ENCODE data around the gene E2F1. TPM values are rescaled to one million over a fixed set of nuclear protein-coding genes. Genes with fewer than 3 reads are reported as not detected.

E2F1 gene
- total and polyA plus RNA-seq, 2 donors (not counting 3 experiments of a cell fraction or from before 2014, with no cell fraction given) = 20.7 to 29.6 TPM

DNA sequence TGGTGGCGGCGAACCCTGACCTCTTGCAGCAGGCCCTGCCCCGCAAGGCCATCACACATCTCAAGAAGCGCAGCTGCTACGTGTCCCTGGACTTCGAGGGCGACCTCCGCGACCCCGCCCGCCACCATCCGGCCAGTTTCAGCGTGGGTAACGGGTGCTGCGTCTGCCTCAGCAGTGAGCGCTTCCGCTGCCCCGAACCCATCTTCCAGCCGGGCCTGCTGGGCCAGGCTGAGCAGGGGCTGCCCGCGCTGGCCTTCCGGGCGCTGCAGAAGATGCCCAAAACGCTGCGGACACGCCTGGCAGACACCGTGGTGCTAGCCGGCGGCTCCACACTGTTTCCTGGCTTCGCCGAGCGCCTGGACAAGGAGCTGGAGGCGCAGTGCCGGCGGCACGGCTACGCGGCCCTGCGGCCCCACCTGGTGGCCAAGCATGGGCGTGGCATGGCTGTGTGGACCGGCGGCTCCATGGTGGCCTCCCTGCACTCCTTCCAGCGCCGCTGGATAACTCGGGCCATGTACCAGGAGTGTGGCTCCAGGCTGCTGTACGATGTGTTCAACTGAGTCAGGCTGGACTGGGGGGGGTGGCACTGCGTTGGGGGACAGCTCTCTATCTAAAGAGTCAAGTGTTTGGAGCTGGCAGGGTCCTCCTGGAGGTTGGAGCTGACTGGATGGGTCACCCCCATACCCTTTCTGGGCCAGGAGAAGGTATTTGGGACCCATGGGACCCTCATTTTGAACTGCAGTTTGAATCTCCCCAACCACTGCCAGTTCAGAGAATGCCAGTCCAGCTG, 18.3 kb downstream of the E2F1 start:
- intact Hi-C loops (cut with micrococcal nuclease) (loop anchor here (1.0 to 10.0 kb wide), 5 partner anchors 19 to 461 kb away; partner anchors contain the start of genes E2F1 and RALY), dilution Hi-C loops (cut with MboI; ENCODE audit: extremely low pct_ligation_motif_present, low sequenced_read_pairs) (no loop called here)
- no peak overlapping the region for H3K9ac ChIP-seq (replicated peaks; ENCODE audit: extremely low read depth, insufficient read depth, low read length)
- no peaks in the 10 kb centered on the region for H3K9me3 ChIP-seq (replicated peaks; ENCODE audit: control insufficient read depth, insufficient read depth, low read length)
- FAIRE-seq = peak; percentile 77
- H4K20me1 ChIP-seq (replicated peaks; ENCODE audit: control insufficient read depth, extremely low read depth, insufficient read depth, low read length) = no peaks in the 10 kb centered on the region
- TF ChIP-seq JUN (IDR thresholded peaks at IDR 0.05; ENCODE audit: borderline replicate concordance, insufficient read depth, insufficient read length, low read depth) = no peak
- TF ChIP-seq POLR2AphosphoS5 (IDR thresholded peaks at IDR 0.05; ENCODE audit: insufficient read depth, low read depth, low read length) = peak; percentile 60
- no peak for TF ChIP-seq POLR2A (IDR thresholded peaks at IDR 0.05; ENCODE audit: low read depth, low read length)
- TF ChIP-seq GATA2 (IDR thresholded peaks at IDR 0.05; ENCODE audit: insufficient read depth, insufficient read length, low read depth, low read length) = no peak
- TF ChIP-seq MAX (IDR thresholded peaks at IDR 0.05; ENCODE audit: insufficient read depth, insufficient read length) = no peak
- TF ChIP-seq FOS (IDR thresholded peaks at IDR 0.05; ENCODE audit: borderline replicate concordance, insufficient read depth, low read length) = no peak
- TF ChIP-seq, protein P1, sequence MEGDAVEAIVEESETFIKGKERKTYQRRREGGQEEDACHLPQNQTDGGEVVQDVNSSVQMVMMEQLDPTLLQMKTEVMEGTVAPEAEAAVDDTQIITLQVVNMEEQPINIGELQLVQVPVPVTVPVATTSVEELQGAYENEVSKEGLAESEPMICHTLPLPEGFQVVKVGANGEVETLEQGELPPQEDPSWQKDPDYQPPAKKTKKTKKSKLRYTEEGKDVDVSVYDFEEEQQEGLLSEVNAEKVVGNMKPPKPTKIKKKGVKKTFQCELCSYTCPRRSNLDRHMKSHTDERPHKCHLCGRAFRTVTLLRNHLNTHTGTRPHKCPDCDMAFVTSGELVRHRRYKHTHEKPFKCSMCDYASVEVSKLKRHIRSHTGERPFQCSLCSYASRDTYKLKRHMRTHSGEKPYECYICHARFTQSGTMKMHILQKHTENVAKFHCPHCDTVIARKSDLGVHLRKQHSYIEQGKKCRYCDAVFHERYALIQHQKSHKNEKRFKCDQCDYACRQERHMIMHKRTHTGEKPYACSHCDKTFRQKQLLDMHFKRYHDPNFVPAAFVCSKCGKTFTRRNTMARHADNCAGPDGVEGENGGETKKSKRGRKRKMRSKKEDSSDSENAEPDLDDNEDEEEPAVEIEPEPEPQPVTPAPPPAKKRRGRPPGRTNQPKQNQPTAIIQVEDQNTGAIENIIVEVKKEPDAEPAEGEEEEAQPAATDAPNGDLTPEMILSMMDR (IDR thresholded peaks at IDR 0.05; ENCODE audit: extremely low read depth in 1 of 2, insufficient read depth in 1 of 2, low read depth in 1 of 2, low read length in 2 of 2) = peak; percentile 96 to 98
- no peak for TF ChIP-seq EZH2 (IDR thresholded peaks at IDR 0.05; ENCODE audit: borderline replicate concordance, low read depth, low read length, severe bottlenecking)
- no peak for TF ChIP-seq MYC (IDR thresholded peaks at IDR 0.05; ENCODE audit: low read depth, low read length)
- H3K4me1 ChIP-seq (ENCODE audit: control insufficient read depth, extremely low read depth, insufficient read depth, low read length) = peaks cover 22% of the 10 kb centered on the region
- no peaks in the 10 kb centered on the region for H3K9me1 ChIP-seq (replicated peaks; ENCODE audit: control insufficient read depth, extremely low read depth, insufficient read depth, low read length)
- ChIA-PET POLR2A (interaction anchor here (1.2 to 1.4 kb wide), 2 partner anchors 14 to 178 kb away, joined by 3 to 4 read pairs; partner anchors contain the start of gene CBFA2T2), CTCF (interaction anchor here (0.5 to 3.3 kb wide), 36 partner anchors 10 to 459 kb away, joined by 3 to 36 read pairs (median 4); partner anchors contain the start of genes CBFA2T2, CDK5RAP1, PXMP4 and SNTA1)
- no peaks in the 10 kb centered on the region for H3K79me2 ChIP-seq (ENCODE audit: control insufficient read depth, insufficient read depth, low read length)
- peaks cover 0 to 2% of the 10 kb centered on the region in 2 experiments for H3K36me3 ChIP-seq (ENCODE audit: control insufficient read depth in 2 of 2, extremely low read depth in 1 of 2, insufficient read depth in 2 of 2, low read length in 2 of 2)
- H3K27ac ChIP-seq (ENCODE audit: insufficient read depth, low read depth, low read length) = no peak overlapping the region
- peak overlapping the region; percentile 26 for H3K4me2 ChIP-seq (ENCODE audit: insufficient read depth, low read length)
- no peaks in the 10 kb centered on the region for H3K27me3 ChIP-seq (ENCODE audit: control insufficient read depth in 2 of 2, insufficient read depth in 2 of 2, low read length in 2 of 2)
- peak overlapping the region; percentile 19 for H2AFZ ChIP-seq (ENCODE audit: low read depth, low read length)
- no TSS peak for BruUV-seq (replicated peaks)
- peak; percentile 73 for DNase-seq (ENCODE audit: low read depth, low spot score)
- peak overlapping the region in 2 of 3 experiments; percentile 8 to 33 for H3K4me3 ChIP-seq (replicated peaks in 1 of 3; ENCODE audit: insufficient read depth in 1 of 3, low read depth in 1 of 3, low read length in 3 of 3)
